Tibial nerve (tissue), 4 donors: ENCODE measurements around the gene AP2A2. TPM values are rescaled to one million over a fixed set of nuclear protein-coding genes. Genes with fewer than 3 reads are reported as not detected.
A peak's percentile ranks its signal among the peaks of the same experiment; 100 is the strongest.

Experiments used
- DNase-seq, 2 donors: peaks; one replicate each; pipeline ENCODE4 v3.0.0-alpha.2; 2019; ENCODE audit warnings: low spot score in 2 of 2
- H3K27ac ChIP-seq, 4 donors: fragments of 200-600 bp; sonication (generic) in 3 of 4; one replicate each; pipeline ENCODE4 v1.5.1; 2017 to 2019; ENCODE audit warnings: mild to moderate bottlenecking in 1 of 4
- H3K27me3 ChIP-seq, 2 donors: fragments of 200-600 bp; sonication (generic) in 1 of 2; one replicate each; pipeline versions ENCODE4 v1.5.1 to v1.6.0; 2017 to 2019
- H3K36me3 ChIP-seq, 3 donors: fragments of 200-600 bp; sonication (generic); one replicate each; pipeline ENCODE4 v1.5.1; 2018 to 2019
- H3K4me1 ChIP-seq, 4 donors: fragments of 200-600 bp; sonication (generic) in 3 of 4; one replicate each; pipeline ENCODE4 v1.5.1; 2017 to 2019
- H3K4me3 ChIP-seq, 4 donors: fragments of 200-600 bp; sonication (generic) in 3 of 4; one replicate each; pipeline ENCODE4 v1.5.1; 2017 to 2019; ENCODE audit warnings: mild to moderate bottlenecking in 1 of 4, moderate library complexity in 1 of 4
- H3K9me3 ChIP-seq, 4 donors: fragments of 200-600 bp; sonication (generic) in 3 of 4; one replicate each; pipeline ENCODE4 v1.5.1; 2017 to 2019
- EP300 ChIP-seq, 2 donors: sonication (generic); formaldehyde crosslinking; IDR thresholded peaks; one replicate each; pipeline ENCODE4 v1.6.1; 2017; ENCODE audit warnings: antibody characterized with exemption in 2 of 2, mild to moderate bottlenecking in 1 of 2
- POLR2A ChIP-seq, 2 donors: fragments of 450-650 bp; IDR thresholded peaks; one replicate each; pipeline ENCODE4 v1.6.1; 2017; ENCODE audit warnings: antibody characterized with exemption in 2 of 2, mild to moderate bottlenecking in 2 of 2, moderate library complexity in 2 of 2
- WGBS, 2 donors: methylation state at CpG; one replicate each; pipeline ENCODE4 v1.1.5; 2018; 5-methylcytosine and 5-hydroxymethylcytosine counted together
- total RNA-seq, 4 donors: library from RNA; depleted of rRNA; stranded (reverse); fragments of >200 nt; gene quantifications; one replicate each; pipeline ENCODE4 v1.1.0, GENCODE V29; 2016
- TF ChIP-seq, protein P1 (sequence below), 5 experiments: fragments of 200-600 bp in 3 of 5; fragments of 450-650 bp in 2 of 5; sonication (generic) in 3 of 5; IDR thresholded peaks; one replicate each; pipeline ENCODE4 v1.5.1; 2016 to 2019; ENCODE audit warnings: antibody characterized with exemption in 5 of 5, mild to moderate bottlenecking in 3 of 5, moderate library complexity in 2 of 5

The AP2A2 gene
- total RNA-seq, 4 donors from 2014 or later, result 70.8 to 136 (median 90.3) TPM

DNA sequence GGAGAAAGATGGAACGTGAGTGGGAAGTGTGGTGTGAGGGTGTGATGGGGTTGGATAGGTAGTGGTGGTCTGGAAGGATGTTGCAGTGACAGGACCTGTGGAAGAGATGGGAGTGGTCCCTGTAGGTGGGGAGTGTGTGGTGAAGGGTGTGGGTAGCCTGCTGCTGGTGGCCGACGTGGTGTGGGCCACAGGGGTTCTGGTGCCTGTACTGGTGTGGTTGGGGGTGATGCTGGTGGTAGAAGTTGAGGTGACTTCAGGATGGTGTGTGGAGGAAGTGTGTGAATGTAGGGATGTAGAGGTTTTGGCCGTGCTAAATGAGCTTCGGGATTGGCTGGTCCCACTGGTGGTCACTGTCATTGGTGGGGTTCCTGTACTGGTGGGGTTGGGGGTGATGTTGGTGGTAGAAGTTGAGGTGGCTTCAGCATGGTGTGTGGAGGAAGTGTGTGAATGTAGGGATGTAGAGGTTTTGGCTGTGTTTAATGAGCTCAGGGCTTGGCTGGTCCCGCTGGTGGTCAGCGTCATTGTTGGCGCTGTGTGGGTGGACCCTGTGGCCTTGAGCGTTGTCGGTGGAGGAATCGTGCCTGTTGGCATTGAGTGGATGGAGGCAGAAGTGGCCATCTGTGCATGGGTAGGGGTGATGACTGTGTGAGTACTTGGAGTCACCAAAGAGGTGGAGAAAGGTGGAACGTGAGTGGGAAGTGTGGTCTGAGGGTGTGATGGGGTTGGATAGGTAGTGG is 91.8 kb downstream of the AP2A2 start:
- H3K36me3 ChIP-seq, result peaks cover 0 to 39% (median 0%) of the 10 kb centered on the region in 3 donors
- peak in 1 of 2 donors; percentile 23 for DNase-seq
- no peak overlapping the region for H3K4me3 ChIP-seq
- no peaks in the 10 kb centered on the region for H3K4me1 ChIP-seq
- TF ChIP-seq, protein P1, sequence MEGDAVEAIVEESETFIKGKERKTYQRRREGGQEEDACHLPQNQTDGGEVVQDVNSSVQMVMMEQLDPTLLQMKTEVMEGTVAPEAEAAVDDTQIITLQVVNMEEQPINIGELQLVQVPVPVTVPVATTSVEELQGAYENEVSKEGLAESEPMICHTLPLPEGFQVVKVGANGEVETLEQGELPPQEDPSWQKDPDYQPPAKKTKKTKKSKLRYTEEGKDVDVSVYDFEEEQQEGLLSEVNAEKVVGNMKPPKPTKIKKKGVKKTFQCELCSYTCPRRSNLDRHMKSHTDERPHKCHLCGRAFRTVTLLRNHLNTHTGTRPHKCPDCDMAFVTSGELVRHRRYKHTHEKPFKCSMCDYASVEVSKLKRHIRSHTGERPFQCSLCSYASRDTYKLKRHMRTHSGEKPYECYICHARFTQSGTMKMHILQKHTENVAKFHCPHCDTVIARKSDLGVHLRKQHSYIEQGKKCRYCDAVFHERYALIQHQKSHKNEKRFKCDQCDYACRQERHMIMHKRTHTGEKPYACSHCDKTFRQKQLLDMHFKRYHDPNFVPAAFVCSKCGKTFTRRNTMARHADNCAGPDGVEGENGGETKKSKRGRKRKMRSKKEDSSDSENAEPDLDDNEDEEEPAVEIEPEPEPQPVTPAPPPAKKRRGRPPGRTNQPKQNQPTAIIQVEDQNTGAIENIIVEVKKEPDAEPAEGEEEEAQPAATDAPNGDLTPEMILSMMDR (IDR thresholded peaks at IDR 0.05), result no peak
- TF ChIP-seq EP300 (IDR thresholded peaks at IDR 0.05), result no peak
- TF ChIP-seq POLR2A (IDR thresholded peaks at IDR 0.05), result no peak
- H3K27me3 ChIP-seq, result no peaks in the 10 kb centered on the region
- no peak overlapping the region for H3K27ac ChIP-seq
- WGBS, 2 donors, result 79 to 81% methylated on average over 12 of the region's 12 CpGs
- H3K9me3 ChIP-seq, result no peaks in the 10 kb centered on the region

DNA sequence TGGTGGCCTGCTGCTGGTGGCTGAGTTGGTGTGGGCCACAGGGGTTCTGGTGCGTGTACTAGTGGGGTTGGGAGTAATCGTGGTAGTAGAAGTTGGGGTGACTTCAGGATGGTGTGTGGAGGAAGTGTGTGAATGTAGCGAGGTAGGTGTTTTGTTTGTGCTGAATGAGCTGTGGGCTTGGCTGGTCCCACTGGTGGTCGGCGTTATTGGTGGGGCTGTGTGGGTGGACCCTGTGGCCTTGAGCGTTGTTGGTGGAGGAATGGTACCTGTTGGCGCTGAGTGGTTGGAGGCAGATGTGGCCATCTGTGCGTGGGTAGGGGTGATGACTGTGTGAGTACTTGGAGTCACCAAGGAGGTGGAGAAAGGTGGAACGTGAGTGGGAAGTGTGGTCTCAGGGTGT is 92.4 kb downstream of the AP2A2 start:
- Histone ChIP-seq H3K4me3 (no peak overlapping the region), H3K9me3 (no peaks in the 10 kb centered on the region), H3K27me3 (no peaks in the 10 kb centered on the region), H3K4me1 (no peaks in the 10 kb centered on the region), H3K27ac (no peak overlapping the region), H3K36me3 (peaks cover 0 to 33% (median 0%) of the 10 kb centered on the region in 3 donors)
- WGBS, 2 donors, result 83 to 87% methylated on average over 9 of the region's 9 CpGs
- TF ChIP-seq EP300 (IDR thresholded peaks at IDR 0.05) (no peak), POLR2A (IDR thresholded peaks at IDR 0.05) (no peak)
- TF ChIP-seq, protein P1 (IDR thresholded peaks at IDR 0.05), result no peak
- no peak for DNase-seq

DNA sequence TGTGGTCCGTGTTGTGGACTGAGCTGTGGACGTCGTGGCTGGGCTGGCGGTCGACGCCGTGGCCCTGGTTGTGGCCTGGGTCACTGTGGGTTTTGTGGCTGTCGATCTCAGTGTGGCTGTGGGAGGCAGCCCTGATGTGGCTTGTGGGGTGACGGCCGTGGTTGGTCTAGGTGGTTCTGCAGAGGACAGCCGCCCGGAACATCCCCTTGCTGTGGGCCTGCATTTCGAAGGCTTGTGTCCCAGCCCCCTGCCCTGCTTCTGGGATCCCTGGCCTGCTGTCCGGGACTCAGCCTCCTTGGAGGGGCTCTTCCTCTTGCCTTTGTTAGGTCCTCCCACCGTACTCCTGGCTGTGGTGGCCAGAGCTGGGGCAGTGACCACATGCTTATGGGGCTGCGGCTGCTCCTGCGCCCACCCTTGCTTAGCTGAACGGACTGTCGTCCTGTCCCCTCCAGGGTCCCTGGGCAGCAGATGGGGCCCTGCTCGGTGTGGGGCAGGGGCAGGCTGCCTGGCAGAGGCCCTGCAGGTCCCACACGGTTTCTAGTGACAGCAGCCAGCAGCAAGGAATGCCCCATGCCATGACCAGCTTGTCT is 93.7 kb downstream of the AP2A2 start:
- Histone ChIP-seq H3K4me3 (no peak overlapping the region), H3K27ac (no peak overlapping the region), H3K27me3 (no peaks in the 10 kb centered on the region), H3K36me3 (peaks cover 0 to 33% (median 0%) of the 10 kb centered on the region in 3 donors), H3K4me1 (no peaks in the 10 kb centered on the region), H3K9me3 (no peaks in the 10 kb centered on the region)
- TF ChIP-seq, protein P1 (IDR thresholded peaks at IDR 0.05), result no peak
- no peak for TF ChIP-seq EP300 (IDR thresholded peaks at IDR 0.05)
- TF ChIP-seq POLR2A (IDR thresholded peaks at IDR 0.05), result no peak
- no peak for DNase-seq
- 73 to 85% methylated on average over 14 to 17 of the region's 21 CpGs for WGBS, 2 donors

DNA sequence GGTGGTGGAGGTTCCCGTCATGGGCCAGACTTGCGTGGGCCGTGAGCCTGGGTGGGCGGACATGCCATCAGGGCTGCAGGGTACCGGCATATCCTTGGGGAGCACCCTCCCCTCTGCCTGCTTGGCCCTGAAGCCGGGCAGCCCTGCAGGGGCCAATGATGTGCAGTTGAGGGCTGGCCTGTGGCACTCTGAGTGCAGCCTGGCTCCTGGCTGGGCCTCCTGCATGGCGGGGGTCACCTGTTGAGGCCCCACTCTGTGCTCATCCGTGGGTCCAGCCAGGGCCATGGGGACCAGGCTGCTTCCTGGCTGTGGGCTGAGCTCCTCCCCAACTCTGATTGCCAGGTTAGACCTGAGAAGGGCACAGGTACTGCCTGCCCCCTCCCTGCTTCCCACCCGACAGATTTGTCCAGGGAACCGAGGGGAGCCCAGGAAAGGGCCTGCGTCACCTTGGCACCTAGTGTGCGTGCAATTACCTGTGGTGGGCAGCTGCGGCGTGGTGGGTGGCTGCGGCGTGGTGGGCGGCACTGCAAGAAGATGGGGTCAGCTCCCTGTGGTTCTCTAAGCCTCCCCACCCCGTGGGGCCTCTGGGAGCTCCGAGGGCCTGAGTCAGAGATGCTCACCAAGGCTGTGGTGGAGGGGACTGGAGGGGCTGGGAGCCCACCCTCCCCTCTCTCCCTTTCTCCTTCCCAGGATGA is 94.7 kb downstream of the AP2A2 start:
- no peaks in the 10 kb centered on the region for H3K27me3 ChIP-seq
- H3K27ac ChIP-seq, result no peak overlapping the region
- no peak for TF ChIP-seq POLR2A (IDR thresholded peaks at IDR 0.05)
- H3K9me3 ChIP-seq, result no peaks in the 10 kb centered on the region
- no peak overlapping the region for H3K4me3 ChIP-seq
- H3K36me3 ChIP-seq, result peaks cover 0 to 35% (median 0%) of the 10 kb centered on the region in 3 donors
- no peaks in the 10 kb centered on the region for H3K4me1 ChIP-seq
- 83% methylated on average over 8 to 9 of the region's 19 CpGs for WGBS, 2 donors
- no peak for DNase-seq

DNA sequence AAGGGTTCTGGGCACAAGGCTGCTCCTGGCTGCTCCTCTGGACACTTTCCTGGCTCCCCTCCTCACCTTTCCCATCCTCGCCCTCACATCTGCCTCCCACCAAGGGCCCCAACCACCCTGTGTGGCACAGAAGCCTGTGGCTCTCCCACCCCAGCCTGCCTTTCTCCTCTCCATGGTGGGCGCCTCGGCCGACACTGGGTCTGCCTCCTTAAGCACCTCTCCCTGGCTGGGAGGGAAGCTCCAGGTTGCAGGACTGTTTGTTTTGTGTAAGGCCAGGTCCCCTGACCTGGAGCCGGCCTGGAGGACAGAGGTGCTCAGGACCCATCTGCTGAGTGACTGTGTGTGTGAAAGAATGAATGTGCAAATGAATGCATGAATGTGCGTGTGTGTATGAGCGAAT is 96.7 kb downstream of the AP2A2 start:
- no peaks in the 10 kb centered on the region for H3K4me1 ChIP-seq
- TF ChIP-seq EP300 (IDR thresholded peaks at IDR 0.05) (no peak), POLR2A (IDR thresholded peaks at IDR 0.05) (no peak)
- TF ChIP-seq, protein P1 (IDR thresholded peaks at IDR 0.05), result no peak
- 93 to 96% methylated on average over 7 of the region's 7 CpGs for WGBS, 2 donors

More for the DNA sequence above, 96.7 kb downstream of the AP2A2 start:
- Histone ChIP-seq H3K27me3 (no peaks in the 10 kb centered on the region), H3K4me3 (no peak overlapping the region), H3K36me3 (peaks cover 0 to 49% (median 0%) of the 10 kb centered on the region in 3 donors), H3K9me3 (no peaks in the 10 kb centered on the region), H3K27ac (no peak overlapping the region)
- DNase-seq, result no peak
